GM19468 (cell line): ENCODE data around the gene ITPRID1.

ENCODE experiments used
- ATAC-seq: cut with Tn5 transposase; IDR thresholded peaks from one replicate; pipeline ENCODE4 v1.9.1; 2021; ENCODE audit warnings: mild to moderate bottlenecking, moderate library complexity, moderate number of reproducible peaks; ENCODE audit not compliant: unreplicated experiment; ENCODE audit errors: extremely low read depth

Gene ITPRID1

DNA sequence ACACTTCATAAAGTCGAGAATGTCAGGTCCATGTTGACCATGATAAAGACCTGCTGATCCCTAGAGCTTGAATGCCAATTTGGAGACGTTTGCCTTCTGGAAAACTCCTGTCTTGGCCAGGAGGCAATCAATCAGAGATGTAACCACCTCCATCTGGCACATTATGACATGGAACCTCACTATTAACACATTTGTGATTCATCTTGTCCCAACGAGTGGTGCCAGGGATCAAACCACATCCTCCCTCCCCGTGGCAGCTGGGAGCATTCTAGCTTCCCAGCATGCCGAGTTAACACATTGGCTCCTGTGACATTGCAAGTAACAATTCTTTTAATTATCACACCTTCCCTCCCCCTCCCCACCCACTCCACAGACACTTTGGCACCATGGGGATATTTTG is 89.2 kb downstream of the ITPRID1 start:
- ATAC-seq = no peak

DNA sequence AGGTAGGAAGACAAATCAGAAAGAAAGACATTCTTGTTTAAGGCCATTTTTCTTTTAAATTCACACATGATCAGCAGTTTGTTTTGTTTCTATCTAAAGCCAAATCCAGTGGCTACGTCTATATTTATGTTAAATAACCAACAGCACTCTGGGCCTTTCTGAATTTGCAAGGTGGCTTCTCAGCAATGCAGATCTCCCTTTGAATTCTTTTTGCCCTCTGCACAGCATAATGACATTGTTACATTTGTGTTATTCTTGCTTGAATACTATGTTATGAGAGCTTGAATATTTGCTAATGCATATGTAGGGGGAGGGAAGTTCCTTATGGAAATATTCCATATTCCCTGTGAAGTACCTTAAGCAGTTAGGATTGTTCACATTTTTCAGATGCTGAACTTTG is 99.7 kb downstream of the ITPRID1 start:
- no peak for ATAC-seq

DNA sequence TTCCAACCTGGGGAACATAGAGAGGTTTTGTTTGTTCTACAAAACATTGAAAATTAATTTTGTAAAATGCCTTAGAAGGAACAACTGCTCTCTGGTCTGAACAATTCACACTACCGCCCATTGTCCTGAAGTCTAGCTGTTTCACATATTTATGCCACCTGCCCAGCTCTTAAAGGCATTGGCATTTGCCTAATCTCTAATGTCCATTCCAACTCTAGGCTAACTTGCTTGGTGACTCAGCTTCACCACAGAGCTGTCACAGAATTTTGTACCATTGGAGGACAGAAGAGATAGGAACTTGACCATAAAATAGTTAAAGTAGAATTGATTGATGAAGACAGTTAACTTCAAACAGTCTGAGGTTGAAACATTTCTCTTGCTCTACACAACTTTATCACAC is 119.6 kb downstream of the ITPRID1 start:
- no peak for ATAC-seq

DNA sequence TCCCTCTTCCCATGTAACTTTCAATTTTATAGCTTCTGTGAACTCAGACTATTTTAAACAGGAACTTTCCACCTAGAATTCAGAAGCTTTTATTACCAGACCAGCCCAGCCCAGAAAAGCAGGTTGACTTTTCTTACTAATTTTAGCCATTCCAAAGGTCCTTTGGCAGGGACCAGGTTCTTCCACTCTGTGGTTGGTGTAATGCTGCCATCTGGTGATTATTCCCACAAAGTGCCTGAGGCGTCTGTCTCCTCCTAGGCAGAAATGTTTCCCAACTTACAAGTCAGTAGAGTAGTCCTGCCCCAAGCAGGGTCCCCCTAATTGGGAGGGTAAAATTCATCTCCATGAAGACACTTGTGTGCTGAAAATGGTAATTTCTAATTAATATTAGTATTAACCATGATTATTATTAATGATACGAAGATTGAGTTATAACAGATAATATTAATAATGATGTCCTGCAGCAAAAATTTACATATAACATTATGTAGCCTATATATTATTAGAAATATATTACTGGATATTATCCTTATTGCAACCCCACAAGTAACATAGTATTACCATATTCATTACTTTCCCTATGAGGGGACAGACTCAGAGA is 120.1 kb downstream of the ITPRID1 start:
- ATAC-seq = no peak

DNA sequence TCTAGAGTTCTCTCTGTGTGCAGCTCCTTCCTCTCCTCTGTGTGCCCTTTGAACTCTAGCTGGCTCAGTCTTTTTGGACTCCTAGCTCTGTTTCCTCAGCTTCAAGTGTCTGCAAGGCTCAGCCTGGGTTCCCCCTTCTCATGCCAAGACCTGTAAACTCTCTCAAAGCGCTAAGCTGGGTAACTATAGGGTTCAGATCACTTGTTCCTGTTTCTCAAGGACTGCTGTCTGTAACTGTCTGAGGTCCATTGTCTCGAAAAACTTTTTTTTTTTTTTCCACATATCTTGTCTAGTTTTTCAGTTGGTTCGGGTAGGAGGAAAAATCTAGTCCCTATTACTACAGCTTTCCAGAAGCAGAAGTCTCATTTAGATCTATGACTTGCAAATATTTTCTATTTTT is 126.5 kb downstream of the ITPRID1 start:
- no peak for ATAC-seq

DNA sequence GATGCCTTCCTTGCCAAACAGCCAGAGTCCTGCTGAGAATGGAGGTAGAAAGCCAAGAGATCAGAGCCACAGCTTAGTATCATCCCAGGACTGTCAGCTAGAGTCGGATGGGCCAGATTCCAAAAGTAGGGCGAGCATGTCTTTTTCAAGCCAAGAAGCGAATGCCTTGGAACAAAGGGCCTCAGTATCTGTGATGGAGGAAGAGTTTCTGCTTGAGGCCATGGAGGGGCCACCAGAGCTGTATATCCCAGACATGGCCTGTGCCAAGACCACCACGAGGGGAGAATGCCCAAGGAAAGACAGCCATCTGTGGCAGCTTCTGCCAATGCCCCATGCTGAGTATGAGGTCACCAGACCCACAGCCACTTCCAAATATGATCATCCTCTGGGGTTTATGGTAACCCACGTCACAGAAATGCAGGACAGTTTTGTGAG is 128.8 kb downstream of the ITPRID1 start:
- ATAC-seq = no peak

DNA sequence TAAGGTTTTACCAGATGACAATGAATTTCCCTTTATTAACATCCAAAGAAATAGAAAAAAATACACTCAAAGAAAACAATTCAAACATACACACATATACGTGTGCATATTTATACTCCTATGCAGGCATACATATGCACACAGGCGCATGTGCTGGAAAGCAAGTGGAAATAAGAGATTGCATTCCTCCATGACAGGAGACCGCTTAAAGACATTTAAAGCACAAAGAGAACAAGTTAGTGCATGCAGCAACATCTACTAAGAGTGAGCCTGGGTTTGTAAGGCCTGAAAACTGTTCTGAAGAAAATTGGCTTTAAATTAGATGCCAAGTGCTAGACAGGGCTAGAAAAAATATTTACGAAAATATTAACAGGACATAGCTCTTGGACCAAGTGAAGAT is 133.1 kb downstream of the ITPRID1 start:
- ATAC-seq = no peak

DNA sequence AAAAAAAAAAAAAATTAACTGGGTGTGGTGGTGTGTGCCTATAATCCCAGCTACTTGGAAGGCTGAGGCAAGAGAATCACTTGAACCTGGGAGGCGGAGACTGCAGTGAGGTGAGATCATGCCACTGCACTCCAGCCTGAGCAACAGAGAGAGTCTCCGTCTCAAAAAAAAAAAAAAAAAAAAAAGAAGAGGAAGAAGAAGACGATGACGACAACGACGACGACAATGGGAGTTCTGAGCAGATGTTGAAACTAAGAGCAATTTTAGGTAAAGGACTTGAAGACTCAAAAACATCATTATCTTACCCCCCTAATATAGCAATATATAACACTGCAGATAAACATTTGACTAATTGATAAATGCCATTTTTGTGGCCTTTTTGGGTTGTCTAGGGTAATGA is 133.6 kb downstream of the ITPRID1 start:
- no peak for ATAC-seq

DNA sequence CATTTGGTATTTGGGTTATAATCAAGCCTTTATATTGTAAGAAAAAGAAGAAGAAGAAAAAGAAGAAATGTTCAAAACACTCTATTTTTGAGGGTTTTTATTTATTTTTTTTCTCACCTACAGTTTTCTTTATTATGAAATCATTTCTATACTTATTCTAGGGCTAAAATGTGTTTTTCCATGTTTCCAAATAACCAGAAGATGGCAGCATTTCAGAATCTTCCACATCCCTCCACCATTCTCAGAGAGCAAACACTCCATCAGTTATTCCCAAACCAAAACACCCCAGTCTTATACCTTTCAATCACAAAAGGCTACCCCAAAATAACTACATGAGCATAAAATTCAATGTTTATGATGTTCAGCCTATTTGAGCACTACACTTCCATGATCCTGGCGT is 134.4 kb downstream of the ITPRID1 start:
- no peak for ATAC-seq

DNA sequence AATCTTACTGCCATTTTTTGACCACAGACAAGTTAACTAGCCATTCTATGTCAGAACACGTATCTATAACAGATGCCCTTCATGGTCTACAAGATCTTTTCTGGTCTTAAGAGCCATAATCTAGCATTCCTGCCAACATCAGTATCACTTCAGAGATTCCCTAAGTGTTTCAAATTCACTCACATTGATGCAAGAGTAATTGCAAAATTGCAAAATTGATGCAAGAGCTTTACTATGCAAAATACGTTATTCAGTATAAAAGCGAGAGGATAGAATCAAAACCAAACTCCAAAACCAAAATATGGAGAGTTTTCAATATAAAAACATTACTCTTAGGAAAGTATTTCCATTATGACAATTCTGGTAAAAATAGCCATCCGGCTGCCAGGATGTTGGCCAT is 135.0 kb downstream of the ITPRID1 start:
- ATAC-seq = no peak

DNA sequence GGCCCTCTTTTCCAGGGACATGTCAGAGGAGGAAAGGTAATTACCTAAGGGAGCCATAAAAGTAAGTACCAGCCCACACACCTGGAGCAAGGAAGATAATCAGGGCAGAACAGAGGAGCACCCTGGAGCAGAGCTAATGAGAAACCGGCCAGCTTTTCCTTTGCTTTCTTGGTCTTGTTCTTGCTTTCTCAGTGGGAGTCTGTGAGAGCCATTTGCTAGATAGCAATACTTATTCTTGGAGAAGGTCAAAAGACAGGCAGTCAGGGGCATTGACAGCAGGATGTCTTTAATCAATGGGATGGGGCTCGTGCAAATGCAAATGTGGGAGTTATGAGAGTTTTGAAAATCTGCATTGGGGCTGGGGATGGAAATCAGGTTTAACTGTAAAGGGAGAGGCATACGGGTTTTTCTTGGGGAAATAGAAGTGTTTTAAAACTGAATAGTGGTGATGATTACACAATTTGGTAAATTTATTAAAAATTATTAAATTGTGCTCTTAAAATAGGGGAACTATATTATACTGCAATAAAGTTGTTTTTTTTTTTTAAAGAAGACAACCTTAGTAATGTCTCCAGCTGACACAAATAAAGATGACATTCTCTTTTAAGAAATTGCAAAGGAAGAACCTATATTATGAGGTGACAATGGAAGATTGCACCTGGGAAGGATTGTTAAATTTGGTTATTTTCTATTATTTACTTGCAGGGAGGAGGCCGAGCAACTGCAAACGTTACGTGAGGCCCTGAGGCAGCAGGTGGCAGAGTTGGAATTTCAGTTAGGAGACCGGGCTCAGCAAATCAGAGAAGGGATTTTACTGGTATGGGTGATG is 137.6 kb downstream of the ITPRID1 start:
- ATAC-seq = no peak

DNA sequence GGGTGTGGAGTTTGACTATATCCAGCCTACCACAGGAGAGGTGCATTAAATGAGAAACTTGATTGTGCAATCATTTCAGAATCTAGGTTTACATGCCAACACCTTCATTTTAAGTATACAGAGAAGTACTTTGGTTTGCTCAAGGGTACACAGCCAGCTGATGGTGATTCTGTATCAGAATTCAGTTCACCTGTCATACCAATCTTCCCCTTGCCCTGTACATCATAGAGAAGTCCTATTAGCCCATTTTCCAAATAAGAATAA is 138.1 kb downstream of the ITPRID1 start:
- ATAC-seq = no peak

DNA sequence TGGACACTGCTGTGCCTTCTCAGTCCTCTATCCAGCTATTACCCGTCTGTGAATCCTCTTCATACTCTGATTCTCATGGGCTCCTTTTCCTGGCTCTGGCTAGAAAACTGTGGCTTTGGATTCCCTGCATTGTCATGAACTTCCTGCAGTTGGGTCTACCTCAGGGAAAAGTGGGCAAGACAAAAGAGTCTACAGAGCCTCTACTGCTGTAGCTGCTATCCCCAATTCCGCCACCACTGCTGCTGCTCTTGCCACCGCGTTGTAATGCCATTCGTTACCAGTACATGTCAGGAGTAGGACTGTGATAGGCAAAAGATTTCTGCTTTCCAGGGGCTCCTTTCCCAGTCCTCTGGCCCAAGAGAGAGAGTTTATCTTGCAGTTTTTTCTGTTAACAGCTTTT is 149.2 kb downstream of the ITPRID1 start:
- no peak for ATAC-seq

DNA sequence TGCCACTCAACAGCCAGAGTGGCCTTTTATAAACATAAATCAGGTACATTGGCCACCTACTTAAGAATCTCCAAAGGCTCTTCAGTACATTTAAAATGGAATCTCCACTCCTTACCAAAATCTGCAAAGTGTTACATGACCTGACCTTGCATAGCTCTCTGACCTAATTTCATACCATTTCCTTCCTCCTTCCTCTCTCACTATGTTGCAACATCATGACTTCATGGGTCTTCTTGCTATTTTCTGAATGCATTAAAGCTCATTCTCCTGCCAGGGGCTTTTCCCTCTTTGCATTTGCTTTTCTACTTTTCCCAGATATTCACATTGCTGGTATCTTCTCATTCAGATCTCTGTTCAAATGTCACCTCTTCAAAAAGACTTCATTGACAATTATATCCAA is 151.0 kb downstream of the ITPRID1 start:
- ATAC-seq = no peak

DNA sequence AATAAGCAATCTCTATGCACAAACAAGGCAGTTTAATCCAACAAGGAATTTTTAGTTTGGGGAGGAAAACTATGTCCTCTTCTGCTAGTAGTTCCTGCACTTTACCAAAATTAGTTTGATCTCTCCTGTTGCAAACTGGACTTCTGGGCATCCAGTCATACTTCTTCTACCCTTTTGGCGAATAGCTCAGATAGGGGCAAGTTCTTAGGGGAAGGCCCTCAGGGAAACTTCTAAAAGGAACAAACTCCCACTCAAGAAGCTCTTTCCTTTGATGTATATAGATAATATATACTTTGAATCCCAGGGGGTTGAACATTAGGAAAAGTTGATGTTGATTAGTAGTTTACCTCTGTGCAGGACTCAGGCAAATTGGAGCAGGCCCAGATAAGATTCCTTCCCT is 151.7 kb downstream of the ITPRID1 start:
- no peak for ATAC-seq

DNA sequence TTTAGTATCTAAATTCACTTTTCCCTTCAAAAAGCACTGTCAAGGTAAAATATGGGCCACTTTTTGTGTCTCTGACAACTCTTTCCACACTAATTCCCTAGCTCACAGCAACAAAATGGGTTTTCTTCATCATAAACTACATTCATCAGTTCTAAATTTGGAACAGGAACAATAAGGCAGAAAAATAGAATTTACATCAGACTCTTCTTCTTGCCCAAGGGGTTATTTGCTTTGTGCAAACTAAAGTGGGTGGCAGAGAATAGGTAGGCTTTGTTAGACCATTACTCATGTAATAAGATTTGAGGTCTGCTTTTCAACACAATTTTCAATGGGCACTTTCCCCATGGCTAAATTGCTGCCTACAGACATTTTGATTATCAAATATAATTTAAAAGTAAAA is 155.6 kb downstream of the ITPRID1 start:
- no peak for ATAC-seq

DNA sequence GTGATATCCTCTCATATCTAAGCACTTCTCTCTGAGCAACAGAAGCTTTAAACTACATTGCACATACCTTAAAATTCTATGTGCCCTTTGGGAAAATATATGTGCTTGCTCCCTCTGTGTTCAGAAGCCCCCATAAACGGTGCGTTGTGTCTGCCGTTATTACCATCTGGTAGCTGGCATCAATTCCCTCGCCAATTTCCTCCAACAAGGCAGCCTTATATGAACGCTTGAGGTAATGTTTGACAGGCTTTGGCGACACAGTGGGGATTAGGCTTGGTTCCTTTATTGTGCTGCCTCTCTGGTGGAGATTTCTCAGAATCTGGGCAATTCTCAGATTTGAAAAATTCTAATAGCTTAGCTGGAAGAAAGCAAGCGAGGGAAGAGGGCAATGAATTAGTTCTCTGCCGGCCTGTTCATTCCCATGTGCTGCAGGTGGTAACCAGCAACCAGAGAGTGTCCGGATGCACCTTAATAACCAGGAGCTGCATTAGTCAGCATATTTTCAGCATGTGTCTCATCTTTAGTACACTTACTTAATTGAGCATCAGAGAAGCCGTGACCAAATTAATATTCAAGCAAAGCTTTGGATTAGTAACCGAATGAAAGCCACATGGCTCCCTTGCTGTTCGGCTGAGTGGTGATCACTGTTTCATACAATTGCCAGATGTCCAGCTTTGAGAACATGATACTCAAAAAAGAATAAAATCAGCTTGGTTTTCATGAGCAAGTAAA is 165.8 kb downstream of the ITPRID1 start:
- no peak for ATAC-seq

DNA sequence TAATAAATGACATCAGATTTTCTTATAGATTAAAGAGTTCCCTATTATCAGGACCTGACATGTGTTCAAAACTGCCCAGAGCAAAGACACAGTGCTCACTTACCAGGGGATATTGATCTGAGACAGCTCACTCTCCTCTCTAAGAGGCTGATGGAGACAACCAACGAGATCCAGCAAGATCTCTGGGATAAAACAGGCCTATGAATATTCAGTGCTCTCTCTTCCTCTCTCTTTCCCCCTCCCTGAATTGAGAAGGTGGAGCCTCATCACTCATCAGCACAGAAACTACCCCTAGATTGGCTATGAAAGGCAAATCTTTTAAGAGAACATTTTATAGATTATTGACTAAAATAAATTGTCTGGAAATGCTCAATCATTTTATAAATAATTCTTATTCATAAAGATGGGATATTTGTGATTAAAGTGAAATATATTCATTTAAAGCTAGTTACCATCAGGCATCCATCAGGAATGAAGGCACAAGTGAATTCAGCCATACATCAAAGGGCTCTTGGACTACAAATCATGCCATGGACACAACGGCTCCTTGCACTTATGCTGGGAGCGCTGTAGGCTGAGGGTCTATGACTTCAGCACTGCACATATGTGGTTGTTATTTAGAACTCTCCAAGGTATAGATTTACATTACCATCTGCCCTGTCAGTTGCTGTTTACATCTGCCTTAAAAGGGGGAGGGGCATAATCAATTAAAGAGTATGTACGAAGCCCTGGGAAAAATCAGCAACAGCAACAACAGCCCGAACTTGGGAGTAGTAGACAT is 169.7 kb downstream of the ITPRID1 start:
- no peak for ATAC-seq

DNA sequence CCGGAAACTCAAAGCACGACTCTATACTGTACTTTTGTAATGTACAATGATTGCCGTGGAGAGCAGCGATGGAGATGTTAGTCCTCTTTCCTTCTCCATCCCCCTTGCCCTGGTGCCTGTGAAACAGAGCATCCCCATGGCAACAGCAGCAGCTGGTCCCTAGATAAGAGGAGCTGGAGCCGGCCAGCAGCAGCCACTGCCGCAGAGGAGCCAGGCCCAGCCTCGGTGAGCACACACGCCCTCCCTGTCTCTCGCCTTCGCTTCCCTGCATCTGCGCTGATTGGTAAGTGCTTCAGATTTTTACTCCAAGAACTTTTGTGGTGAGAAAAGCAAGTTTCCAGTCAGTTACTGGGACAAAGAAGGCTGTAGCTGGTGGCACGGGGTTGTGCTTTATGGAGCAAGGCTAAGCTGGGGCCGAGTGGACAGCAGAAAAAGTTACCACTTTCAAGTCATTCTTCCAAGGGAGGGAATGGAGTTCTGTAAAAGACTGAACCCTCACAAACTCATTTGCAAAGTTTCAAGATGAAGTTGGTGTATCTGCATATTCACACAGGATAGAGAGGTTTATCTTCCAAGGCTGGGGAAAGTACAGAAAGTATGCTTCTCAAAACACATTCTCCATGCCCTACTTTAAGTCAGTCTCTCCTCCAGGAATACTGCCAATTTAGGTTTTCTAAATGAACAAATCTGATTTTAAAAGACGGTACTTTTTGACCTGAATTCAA is 173.3 kb downstream of the ITPRID1 start, which contains the start of gene PPP1R17:
Gene PPP1R17, plus strand, starts transcription at position 192 of the 725 bp plus-strand sequence. CDS start 5,227 bp downstream, outside the sequence.
- no peak for ATAC-seq

DNA sequence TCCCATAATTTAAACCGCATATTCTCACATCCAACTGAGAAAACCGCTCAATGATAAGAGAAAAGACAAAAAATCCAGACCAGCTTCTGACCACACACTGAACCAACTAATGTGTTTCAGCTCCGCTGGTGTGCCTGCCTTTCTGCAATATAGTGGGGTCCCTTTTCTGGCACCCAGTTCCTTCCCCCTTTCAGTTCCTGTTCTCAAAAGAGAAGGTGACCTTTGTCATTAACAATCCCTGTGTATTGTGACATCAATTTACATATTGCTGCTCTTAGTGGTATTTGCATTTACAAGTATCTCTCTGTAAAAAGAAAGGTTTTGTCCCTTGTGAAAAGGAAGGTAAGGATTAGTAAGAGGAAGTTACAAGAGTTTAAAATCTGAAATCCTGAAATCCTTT is 174.5 kb downstream of the ITPRID1 start:
- peak; percentile 91 for ATAC-seq
